HL-60 (cell line): Measurements from ENCODE around the gene KRT74.

Experiments used
- DNase-seq, 2 experiments: peaks; one replicate each; pipeline ENCODE4 v3.0.0-alpha.2; 2010 to 2020; ENCODE audit warnings: low read depth in 1 of 2, low spot score in 1 of 2
- H3K27ac ChIP-seq: fragments of 250-450 bp; sonication (Bioruptor Pico); replicated peaks from 2 replicates; pipeline ENCODE4 v1.5.1; 2020; ENCODE audit warnings: mild to moderate bottlenecking, moderate library complexity
- H3K27me3 ChIP-seq: fragments of 250-450 bp; sonication (Bioruptor Pico); 2 replicates; pipeline ENCODE4 v1.5.1; 2021; ENCODE audit warnings: mild to moderate bottlenecking, moderate library complexity; ENCODE audit not compliant: insufficient read depth, poor library complexity, severe bottlenecking
- H3K4me3 ChIP-seq: replicated peaks from 2 replicates; pipeline ENCODE4 v1.5.1; 2011; ENCODE audit warnings: mild to moderate bottlenecking, control low read depth, low read length; ENCODE audit not compliant: insufficient read depth
- GABPA ChIP-seq: IDR thresholded peaks from 2 replicates; pipeline ENCODE4 v1.6.1; 2012; ENCODE audit warnings: low read depth
- POLR2AphosphoS5 ChIP-seq: IDR thresholded peaks from 2 replicates; pipeline ENCODE4 v1.6.1; 2012; ENCODE audit warnings: low read depth
- SPI1 ChIP-seq: IDR thresholded peaks from 2 replicates; pipeline ENCODE4 v1.6.1; 2012; ENCODE audit warnings: low read depth, mild to moderate bottlenecking, borderline replicate concordance
- TF ChIP-seq, protein P1 (sequence below): IDR thresholded peaks from 2 replicates; pipeline ENCODE4 v1.6.1; 2012; ENCODE audit warnings: low read depth; ENCODE audit not compliant: insufficient replicate concordance
- TF ChIP-seq, protein P2 (sequence below): IDR thresholded peaks from one replicate; pipeline ENCODE4 v1.5.1; 2011; ENCODE audit warnings: low read length, control low read depth, inconsistent platforms; ENCODE audit not compliant: insufficient read depth

KRT74 gene

DNA sequence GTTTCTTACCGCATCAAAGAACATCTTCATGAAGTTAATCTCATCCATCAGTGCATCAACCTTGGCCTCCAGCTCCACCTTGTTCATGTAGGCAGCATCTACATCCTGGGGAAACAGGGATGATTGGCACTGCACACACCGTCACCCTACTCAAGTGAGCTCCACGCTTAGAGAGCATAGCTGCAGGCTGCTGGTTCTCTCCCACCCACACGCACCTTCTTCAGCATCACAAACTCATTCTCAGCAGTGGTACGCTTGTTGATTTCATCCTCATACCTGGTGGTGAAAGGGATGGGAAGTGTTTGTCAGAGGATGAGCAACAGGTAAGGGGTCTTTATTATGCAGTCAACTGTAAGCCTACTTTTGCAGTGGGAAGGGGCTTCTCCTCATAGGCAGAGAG lies 55.8 kb downstream of the KRT74 start:
- no peak overlapping the region for H3K27ac ChIP-seq
- no peak for DNase-seq
- TF ChIP-seq SPI1 = no peak
- H3K4me3 ChIP-seq = no peak overlapping the region
- peaks cover 6% of the 10 kb centered on the region for H3K27me3 ChIP-seq

DNA sequence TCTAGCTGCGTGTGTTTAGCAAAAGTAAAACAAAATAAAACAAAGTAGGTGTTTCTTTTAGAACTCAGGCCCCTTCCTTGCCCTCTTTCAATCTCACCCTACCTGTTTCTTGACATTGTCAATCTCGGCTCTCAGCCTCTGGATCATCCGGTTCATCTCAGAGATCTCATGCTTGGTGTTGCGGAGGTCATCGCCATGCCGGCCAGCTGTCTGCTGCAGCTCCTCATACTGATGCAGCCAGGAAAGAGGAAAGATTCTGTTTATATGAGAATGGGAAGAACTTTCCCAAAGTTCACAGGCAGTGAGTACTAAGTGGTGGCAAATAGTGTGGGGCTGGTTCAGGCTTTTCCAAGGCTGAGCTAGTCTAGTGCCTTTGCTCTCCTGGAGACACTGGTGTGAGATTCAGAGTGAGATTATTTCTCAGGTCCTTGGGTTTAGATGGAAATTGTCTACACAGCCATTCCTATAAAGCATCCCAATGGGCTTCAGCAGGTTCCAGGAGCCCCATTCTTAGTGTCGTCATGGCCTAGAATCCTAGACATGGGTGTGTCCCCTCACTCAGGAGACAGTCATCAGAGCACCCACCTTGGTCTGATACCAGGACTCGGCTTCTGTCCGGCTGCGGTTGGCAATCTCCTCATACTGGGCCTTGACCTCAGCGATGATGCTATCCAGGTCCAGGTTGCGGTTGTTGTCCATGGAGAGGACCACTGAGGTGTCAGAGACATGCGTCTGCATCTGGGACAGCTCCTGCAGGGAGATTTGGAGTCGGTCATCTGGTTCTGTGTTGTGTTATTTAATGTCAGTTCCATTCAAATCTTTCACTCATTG lies 56.4 kb downstream of the KRT74 start:
- DNase-seq = no peak
- Histone ChIP-seq H3K4me3 (no peak overlapping the region), H3K27me3 (peaks cover 6% of the 10 kb centered on the region), H3K27ac (no peak overlapping the region)
- TF ChIP-seq, protein P1, sequence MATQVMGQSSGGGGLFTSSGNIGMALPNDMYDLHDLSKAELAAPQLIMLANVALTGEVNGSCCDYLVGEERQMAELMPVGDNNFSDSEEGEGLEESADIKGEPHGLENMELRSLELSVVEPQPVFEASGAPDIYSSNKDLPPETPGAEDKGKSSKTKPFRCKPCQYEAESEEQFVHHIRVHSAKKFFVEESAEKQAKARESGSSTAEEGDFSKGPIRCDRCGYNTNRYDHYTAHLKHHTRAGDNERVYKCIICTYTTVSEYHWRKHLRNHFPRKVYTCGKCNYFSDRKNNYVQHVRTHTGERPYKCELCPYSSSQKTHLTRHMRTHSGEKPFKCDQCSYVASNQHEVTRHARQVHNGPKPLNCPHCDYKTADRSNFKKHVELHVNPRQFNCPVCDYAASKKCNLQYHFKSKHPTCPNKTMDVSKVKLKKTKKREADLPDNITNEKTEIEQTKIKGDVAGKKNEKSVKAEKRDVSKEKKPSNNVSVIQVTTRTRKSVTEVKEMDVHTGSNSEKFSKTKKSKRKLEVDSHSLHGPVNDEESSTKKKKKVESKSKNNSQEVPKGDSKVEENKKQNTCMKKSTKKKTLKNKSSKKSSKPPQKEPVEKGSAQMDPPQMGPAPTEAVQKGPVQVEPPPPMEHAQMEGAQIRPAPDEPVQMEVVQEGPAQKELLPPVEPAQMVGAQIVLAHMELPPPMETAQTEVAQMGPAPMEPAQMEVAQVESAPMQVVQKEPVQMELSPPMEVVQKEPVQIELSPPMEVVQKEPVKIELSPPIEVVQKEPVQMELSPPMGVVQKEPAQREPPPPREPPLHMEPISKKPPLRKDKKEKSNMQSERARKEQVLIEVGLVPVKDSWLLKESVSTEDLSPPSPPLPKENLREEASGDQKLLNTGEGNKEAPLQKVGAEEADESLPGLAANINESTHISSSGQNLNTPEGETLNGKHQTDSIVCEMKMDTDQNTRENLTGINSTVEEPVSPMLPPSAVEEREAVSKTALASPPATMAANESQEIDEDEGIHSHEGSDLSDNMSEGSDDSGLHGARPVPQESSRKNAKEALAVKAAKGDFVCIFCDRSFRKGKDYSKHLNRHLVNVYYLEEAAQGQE = no peak
- TF ChIP-seq POLR2AphosphoS5 = no peak
- TF ChIP-seq, protein P2, sequence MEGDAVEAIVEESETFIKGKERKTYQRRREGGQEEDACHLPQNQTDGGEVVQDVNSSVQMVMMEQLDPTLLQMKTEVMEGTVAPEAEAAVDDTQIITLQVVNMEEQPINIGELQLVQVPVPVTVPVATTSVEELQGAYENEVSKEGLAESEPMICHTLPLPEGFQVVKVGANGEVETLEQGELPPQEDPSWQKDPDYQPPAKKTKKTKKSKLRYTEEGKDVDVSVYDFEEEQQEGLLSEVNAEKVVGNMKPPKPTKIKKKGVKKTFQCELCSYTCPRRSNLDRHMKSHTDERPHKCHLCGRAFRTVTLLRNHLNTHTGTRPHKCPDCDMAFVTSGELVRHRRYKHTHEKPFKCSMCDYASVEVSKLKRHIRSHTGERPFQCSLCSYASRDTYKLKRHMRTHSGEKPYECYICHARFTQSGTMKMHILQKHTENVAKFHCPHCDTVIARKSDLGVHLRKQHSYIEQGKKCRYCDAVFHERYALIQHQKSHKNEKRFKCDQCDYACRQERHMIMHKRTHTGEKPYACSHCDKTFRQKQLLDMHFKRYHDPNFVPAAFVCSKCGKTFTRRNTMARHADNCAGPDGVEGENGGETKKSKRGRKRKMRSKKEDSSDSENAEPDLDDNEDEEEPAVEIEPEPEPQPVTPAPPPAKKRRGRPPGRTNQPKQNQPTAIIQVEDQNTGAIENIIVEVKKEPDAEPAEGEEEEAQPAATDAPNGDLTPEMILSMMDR = no peak
- no peak for TF ChIP-seq SPI1
- TF ChIP-seq GABPA = no peak

DNA sequence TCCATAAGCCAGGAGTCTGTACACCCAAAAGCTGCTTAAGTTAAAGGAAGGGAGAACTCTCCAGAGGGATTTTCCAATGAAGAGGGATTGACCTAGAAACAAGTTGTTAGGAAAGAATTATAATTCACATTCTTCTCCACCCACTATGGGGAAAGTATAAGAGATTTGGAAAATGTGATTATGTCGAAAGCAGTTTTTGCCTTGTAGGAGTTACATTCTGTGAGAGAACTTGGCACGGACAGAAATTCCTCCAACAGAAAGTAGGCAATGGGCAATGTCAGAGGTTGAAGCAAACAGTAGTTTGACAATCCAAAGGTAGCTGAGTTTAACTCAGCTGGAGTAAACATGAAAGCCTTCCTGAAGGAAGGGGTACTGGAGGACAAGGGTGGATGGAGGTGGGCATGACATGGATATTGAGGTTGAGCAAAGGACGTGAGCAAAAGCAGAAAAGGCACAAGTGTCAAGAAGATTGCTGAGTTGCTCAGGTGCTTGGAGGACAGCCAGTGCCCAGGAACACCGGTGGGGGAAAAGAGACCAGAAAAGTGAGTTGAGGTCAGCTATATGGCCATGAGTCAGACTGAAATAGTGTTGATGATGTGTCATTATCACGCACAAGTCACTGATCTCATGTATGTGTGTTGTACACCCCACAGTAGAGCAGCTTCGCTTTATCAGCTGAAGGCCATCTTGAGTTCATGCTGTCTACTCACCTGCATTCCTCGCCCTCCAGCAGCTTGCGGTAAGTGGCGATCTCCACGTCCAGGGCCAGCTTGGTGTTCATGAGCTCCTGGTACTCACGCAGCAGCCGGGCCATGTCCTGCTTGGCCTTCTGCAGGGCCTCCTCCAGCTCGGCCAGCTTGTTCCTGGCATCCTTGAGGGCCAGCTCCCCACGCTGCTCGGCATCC lies 57.5 kb downstream of the KRT74 start:
- TF ChIP-seq, protein P2 = no peak
- TF ChIP-seq, protein P1 = no peak
- TF ChIP-seq POLR2AphosphoS5 (no peak), SPI1 (no peak), GABPA (no peak)
- H3K27ac ChIP-seq = no peak overlapping the region
- DNase-seq = no peak
- H3K27me3 ChIP-seq = peaks cover 6% of the 10 kb centered on the region
- H3K4me3 ChIP-seq = no peak overlapping the region
